Measurements from ENCODE around the gene FEV. TPM values are rescaled to one million over a fixed set of nuclear protein-coding genes. Genes with fewer than 3 reads are reported as not detected.

Gene FEV
- total RNA-seq, 4 donors from 2014 or later: not detected

- peak overlapping the region in 3 of 4 donors; percentile 11 to 46 (median 38) for H3K4me3 ChIP-seq
- peaks cover 2 to 94% of the 10 kb centered on the region in 2 donors for H3K27me3 ChIP-seq
- H3K27ac ChIP-seq: no peak overlapping the region
- WGBS, 2 donors: 2 to 3% methylated on average over 21 to 39 of the region's 67 CpGs
- H3K36me3 ChIP-seq: no peaks in the 10 kb centered on the region
- H3K9me3 ChIP-seq: no peaks in the 10 kb centered on the region
- TF ChIP-seq EP300 (IDR thresholded peaks at IDR 0.05) (no peak), CTCF (IDR thresholded peaks at IDR 0.05) (no peak), POLR2A (IDR thresholded peaks at IDR 0.05) (no peak)
- no peak for DNase-seq (ENCODE audit: low spot score in 2 of 2)
- H3K4me1 ChIP-seq: peaks cover 0 to 31% (median 4%) of the 10 kb centered on the region in 4 donors
Observed at GRCh38 chr2:218959761-218960308, 25.1 kb downstream of the FEV start.

GRCh38 chr2:218959141-218959731 lies 25.7 kb downstream of the FEV start, which contains the start of gene CDK5R2:
Gene CDK5R2 (plus strand): TSS chr2:218959666. CDS start chr2:218959821, 155 bp downstream.
- TF ChIP-seq POLR2A (IDR thresholded peaks at IDR 0.05) (no peak), EP300 (IDR thresholded peaks at IDR 0.05) (no peak), CTCF (IDR thresholded peaks at IDR 0.05) (no peak)
- Histone ChIP-seq H3K27me3 (peaks cover 2 to 94% of the 10 kb centered on the region in 2 donors), H3K9me3 (no peaks in the 10 kb centered on the region), H3K27ac (no peak within 1 kb of the TSS), H3K36me3 (no peaks in the 10 kb centered on the region), H3K4me3 (peak within 1 kb of the TSS in 3 of 4 donors; percentile 11 to 46 (median 38)), H3K4me1 (peaks cover 0 to 31% (median 4%) of the 10 kb centered on the region in 4 donors)
- DNase-seq (ENCODE audit: low spot score in 2 of 2): peak in 1 of 2 donors; percentile 48
- WGBS, 2 donors: 3 to 4% methylated on average over 26 of the region's 37 CpGs

- Histone ChIP-seq H3K27me3 (peaks cover 2 to 92% of the 10 kb centered on the region in 2 donors), H3K4me3 (no peak overlapping the region), H3K27ac (no peak overlapping the region), H3K36me3 (no peaks in the 10 kb centered on the region), H3K4me1 (peaks cover 0 to 30% (median 4%) of the 10 kb centered on the region in 4 donors), H3K9me3 (no peaks in the 10 kb centered on the region)
- TF ChIP-seq EP300 (IDR thresholded peaks at IDR 0.05): no peak
- no peak for TF ChIP-seq POLR2A (IDR thresholded peaks at IDR 0.05)
- no peak for TF ChIP-seq CTCF (IDR thresholded peaks at IDR 0.05)
- no peak for DNase-seq (ENCODE audit: low spot score in 2 of 2)
- WGBS, 2 donors: 100% methylated on average over 1 of the region's 1 CpG
Observed at GRCh38 chr2:218958276-218958675, 26.7 kb downstream of the FEV start.

GRCh38 chr2:218957671-218958070 lies 27.3 kb downstream of the FEV start:
- WGBS, 2 donors: 74 to 82% methylated on average over 4 of the region's 4 CpGs
- TF ChIP-seq EP300 (IDR thresholded peaks at IDR 0.05) (no peak), POLR2A (IDR thresholded peaks at IDR 0.05) (no peak), CTCF (IDR thresholded peaks at IDR 0.05) (no peak)
- H3K4me3 ChIP-seq: no peak overlapping the region
- H3K9me3 ChIP-seq: no peaks in the 10 kb centered on the region
- no peak overlapping the region for H3K27ac ChIP-seq
- peaks cover 0 to 24% (median 4%) of the 10 kb centered on the region in 4 donors for H3K4me1 ChIP-seq
- peaks cover 2 to 86% of the 10 kb centered on the region in 2 donors for H3K27me3 ChIP-seq
- no peaks in the 10 kb centered on the region for H3K36me3 ChIP-seq
- DNase-seq (ENCODE audit: low spot score in 2 of 2): no peak

- WGBS, 2 donors: 12 to 25% methylated on average over 1 of the region's 1 CpG
- no peak for DNase-seq (ENCODE audit: low spot score in 2 of 2)
- no peaks in the 10 kb centered on the region for H3K36me3 ChIP-seq
- no peak overlapping the region for H3K4me3 ChIP-seq
- TF ChIP-seq POLR2A (IDR thresholded peaks at IDR 0.05): no peak
- peaks cover 0 to 3% (median 0%) of the 10 kb centered on the region in 4 donors for H3K9me3 ChIP-seq
- H3K27me3 ChIP-seq: peaks cover 2 to 84% of the 10 kb centered on the region in 2 donors
- H3K27ac ChIP-seq: no peak overlapping the region
- H3K4me1 ChIP-seq: peaks cover 0 to 20% (median 4%) of the 10 kb centered on the region in 4 donors
Observed at GRCh38 chr2:218956039-218956438, 28.9 kb downstream of the FEV start.
